Naive B cell (primary cell): ENCODE data around the gene CACNA1S. TPM values are rescaled to one million over a fixed set of nuclear protein-coding genes. Genes with fewer than 3 reads are reported as not detected.

ENCODE experiments used
- ATAC-seq, 2 donors: fragments of 150-1000 bp; cut with Tn5 transposase; 2 replicates each; pipeline ENCODE4 v1.10.0; 2021; ENCODE audit warnings: low read depth in 2 of 2, mild to moderate bottlenecking in 2 of 2, moderate library complexity in 2 of 2
- DNase-seq: peaks from one replicate; pipeline ENCODE4 v3.0.0; 2022
- H3K27ac Mint-ChIP-seq, 6 donors: one replicate each; pipeline ENCODE4 v1.8.0; 2020 to 2022; ENCODE audit warnings: mild to moderate bottlenecking in 6 of 6, mixed read lengths in 6 of 6, moderate library complexity in 5 of 6, inconsistent platforms in 2 of 6
- H3K27me3 Mint-ChIP-seq, 3 donors: one replicate each; pipeline ENCODE4 v1.8.0; 2021 to 2022; ENCODE audit warnings: mixed read lengths in 3 of 3, mild to moderate bottlenecking in 1 of 3
- H3K36me3 Mint-ChIP-seq, 2 donors: one replicate each; pipeline ENCODE4 v1.8.0; 2020 to 2022; ENCODE audit warnings: mixed read lengths in 2 of 2, inconsistent platforms in 1 of 2, mild to moderate bottlenecking in 1 of 2
- H3K4me1 Mint-ChIP-seq, 3 donors: one replicate each; pipeline ENCODE4 v1.8.0; 2020 to 2022; ENCODE audit warnings: mixed read lengths in 3 of 3, inconsistent platforms in 1 of 3, mild to moderate bottlenecking in 1 of 3, moderate library complexity in 1 of 3
- H3K4me3 Mint-ChIP-seq, 8 donors: one replicate each; pipeline ENCODE4 v1.8.0; 2020 to 2022; ENCODE audit warnings: mild to moderate bottlenecking in 8 of 8, mixed read lengths in 8 of 8, moderate library complexity in 8 of 8, inconsistent platforms in 2 of 8
- H3K9me3 Mint-ChIP-seq, 7 donors: one replicate each; pipeline ENCODE4 v1.8.0; 2020 to 2022; ENCODE audit warnings: mixed read lengths in 7 of 7, mild to moderate bottlenecking in 5 of 7, inconsistent platforms in 2 of 7, moderate library complexity in 1 of 7
- polyA plus RNA-seq, 6 donors: library from polyadenylated mRNA; unstranded; fragments of 300-500 nt; fragmentation: Illumina TruSeq; gene quantifications; one replicate each; pipeline ENCODE4 v1.2.3, GENCODE V29; 2021; ENCODE audit warnings: low read depth in 6 of 6

The CACNA1S gene
- polyA plus RNA-seq, 6 donors from 2014 or later: not detected

GRCh38 chr1:200990114-200990513 lies 122.1 kb downstream of the CACNA1S start:
- no peak overlapping the region for H3K27ac Mint-ChIP-seq

More at GRCh38 chr1:200990114-200990513, 122.1 kb downstream of the CACNA1S start:
- H3K4me1 Mint-ChIP-seq: no peaks in the 10 kb centered on the region
- ATAC-seq (no peak), DNase-seq (no peak)
- H3K4me3 Mint-ChIP-seq: no peak overlapping the region
- H3K9me3 Mint-ChIP-seq: no peaks in the 10 kb centered on the region
- H3K36me3 Mint-ChIP-seq: peaks cover 6 to 15% of the 10 kb centered on the region in 2 donors
- no peaks in the 10 kb centered on the region for H3K27me3 Mint-ChIP-seq

Other genes with a start within 250 kb of the CACNA1S start
- under 1 TPM in 2 of 6 donors, not detected in 4; 0.26 to 0.29 TPM for gene GPR25, start 239.4 kb downstream of the CACNA1S start, polyA plus RNA-seq
- not detected for gene INAVA, start 217.5 kb downstream of the CACNA1S start, polyA plus RNA-seq
- gene KIF21B, start 88.7 kb downstream of the CACNA1S start, polyA plus RNA-seq: 1 to 10 TPM; 1.6 to 6.7 (median 2.5) TPM
- gene ASCL5, start 14.8 kb upstream of the CACNA1S start, polyA plus RNA-seq: not detected
- 10 to 100 TPM; 24.6 to 43.5 (median 31.4) TPM for gene TMEM9, start 42.0 kb upstream of the CACNA1S start, polyA plus RNA-seq
- gene IGFN1, start 78.4 kb upstream of the CACNA1S start, polyA plus RNA-seq: not detected
- gene PKP1, start 171.1 kb upstream of the CACNA1S start, polyA plus RNA-seq: not detected